ENCODE data around the gene WNT11.

Gene WNT11

DNA sequence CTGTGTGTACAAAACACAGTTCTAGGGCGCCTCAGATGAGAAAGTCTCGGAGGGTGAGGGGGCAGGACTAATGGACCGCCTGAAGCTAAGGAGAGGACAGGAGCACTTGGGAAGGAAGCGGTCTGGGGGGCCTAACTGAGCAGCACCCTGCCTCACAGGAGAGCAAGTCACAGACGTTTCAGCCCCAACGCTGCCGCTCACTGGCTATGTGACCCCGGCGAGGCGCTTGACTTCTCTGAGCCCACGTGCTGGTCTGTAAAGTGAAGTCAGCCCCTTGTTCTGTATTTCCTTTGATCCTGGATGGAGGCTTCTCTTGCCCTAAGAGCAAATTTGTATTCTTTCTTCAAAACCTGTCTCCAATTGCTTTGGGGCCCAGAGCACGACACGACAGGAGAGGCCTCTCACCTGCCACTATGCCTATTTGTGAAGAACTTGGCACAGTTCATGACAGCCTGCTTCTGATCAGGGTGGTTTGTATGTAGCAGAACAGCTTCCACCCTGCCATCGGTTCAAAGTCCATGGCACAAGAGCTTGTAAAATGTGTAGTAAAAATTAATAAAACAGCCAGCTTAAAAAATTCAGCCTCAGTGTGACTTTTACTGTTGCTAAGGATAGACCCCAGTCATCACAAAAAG is 59.1 kb downstream of the WNT11 start:
- H3K4me3 ChIP-seq (ENCODE audit: low read depth, low read length) = no peak overlapping the region
- TF ChIP-seq, protein P1, sequence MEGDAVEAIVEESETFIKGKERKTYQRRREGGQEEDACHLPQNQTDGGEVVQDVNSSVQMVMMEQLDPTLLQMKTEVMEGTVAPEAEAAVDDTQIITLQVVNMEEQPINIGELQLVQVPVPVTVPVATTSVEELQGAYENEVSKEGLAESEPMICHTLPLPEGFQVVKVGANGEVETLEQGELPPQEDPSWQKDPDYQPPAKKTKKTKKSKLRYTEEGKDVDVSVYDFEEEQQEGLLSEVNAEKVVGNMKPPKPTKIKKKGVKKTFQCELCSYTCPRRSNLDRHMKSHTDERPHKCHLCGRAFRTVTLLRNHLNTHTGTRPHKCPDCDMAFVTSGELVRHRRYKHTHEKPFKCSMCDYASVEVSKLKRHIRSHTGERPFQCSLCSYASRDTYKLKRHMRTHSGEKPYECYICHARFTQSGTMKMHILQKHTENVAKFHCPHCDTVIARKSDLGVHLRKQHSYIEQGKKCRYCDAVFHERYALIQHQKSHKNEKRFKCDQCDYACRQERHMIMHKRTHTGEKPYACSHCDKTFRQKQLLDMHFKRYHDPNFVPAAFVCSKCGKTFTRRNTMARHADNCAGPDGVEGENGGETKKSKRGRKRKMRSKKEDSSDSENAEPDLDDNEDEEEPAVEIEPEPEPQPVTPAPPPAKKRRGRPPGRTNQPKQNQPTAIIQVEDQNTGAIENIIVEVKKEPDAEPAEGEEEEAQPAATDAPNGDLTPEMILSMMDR (IDR thresholded peaks at IDR 0.05; ENCODE audit: low read depth, low read length) = no peak
- in situ Hi-C loops (cut with HindIII; ENCODE audit: low sequenced_read_pairs) = no loop called here
- no peak for DNase-seq (ENCODE audit: low read depth, low spot score)

DNA sequence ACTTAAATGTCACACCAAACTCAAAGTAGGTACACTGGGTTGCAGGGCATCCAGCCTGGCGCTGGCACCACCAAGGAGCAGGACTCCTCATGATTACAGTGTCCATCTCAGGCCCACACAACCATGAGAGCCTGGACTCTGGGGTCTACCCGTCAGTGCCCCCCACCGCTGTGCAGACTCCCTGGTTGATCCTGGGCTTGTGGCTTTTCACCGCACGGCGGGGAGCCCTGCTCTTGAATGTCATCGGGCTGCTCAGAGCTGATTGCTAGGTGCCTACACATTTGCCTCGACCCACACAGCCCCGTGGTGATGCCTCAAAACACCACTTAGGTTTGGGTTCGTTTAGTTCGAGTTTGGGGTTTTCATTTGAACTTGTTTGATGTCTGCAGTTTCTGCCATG is 63.0 kb downstream of the WNT11 start:
- no peak for DNase-seq (ENCODE audit: low read depth, low spot score)
- in situ Hi-C loops (cut with HindIII; ENCODE audit: low sequenced_read_pairs) = no loop called here
- no peak overlapping the region for H3K4me3 ChIP-seq (ENCODE audit: low read depth, low read length)
- TF ChIP-seq, protein P1 (IDR thresholded peaks at IDR 0.05; ENCODE audit: low read depth, low read length) = no peak

DNA sequence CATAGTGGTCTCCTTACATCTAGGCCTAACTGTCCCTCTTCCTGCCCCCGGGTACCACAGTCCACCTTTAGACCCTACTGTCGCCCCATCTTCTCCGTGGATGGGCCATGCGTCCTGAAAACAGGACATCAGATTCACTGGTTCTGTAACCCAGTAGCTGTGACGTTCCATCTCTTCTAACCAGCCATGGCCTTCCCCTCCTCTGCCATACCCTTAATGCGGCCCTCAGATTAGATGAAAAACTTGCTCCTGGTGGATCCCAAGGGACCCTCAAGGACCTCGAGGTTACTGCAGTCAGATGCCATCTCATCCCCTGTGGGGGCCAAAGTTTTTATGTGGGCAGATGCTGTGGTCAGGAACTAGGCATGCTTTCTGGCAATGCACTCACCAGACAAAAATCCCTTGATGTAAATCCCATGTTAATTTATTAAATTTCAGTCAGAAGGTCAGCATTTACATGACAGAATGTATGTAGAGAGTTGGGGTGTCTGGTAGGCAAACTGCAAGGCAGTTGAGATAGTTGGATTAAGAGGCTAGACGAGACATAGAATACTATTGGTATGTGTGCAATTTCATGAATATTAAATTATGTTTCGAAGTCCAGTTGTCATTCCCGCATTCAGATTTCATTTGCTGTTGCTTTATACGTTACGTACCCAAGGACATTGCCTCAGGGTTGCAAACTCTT is 64.3 kb downstream of the WNT11 start:
- TF ChIP-seq, protein P1 (IDR thresholded peaks at IDR 0.05; ENCODE audit: low read depth, low read length) = no peak
- DNase-seq (ENCODE audit: low read depth, low spot score) = no peak
- in situ Hi-C loops (cut with HindIII; ENCODE audit: low sequenced_read_pairs) = no loop called here
- H3K4me3 ChIP-seq (ENCODE audit: low read depth, low read length) = no peak overlapping the region

DNA sequence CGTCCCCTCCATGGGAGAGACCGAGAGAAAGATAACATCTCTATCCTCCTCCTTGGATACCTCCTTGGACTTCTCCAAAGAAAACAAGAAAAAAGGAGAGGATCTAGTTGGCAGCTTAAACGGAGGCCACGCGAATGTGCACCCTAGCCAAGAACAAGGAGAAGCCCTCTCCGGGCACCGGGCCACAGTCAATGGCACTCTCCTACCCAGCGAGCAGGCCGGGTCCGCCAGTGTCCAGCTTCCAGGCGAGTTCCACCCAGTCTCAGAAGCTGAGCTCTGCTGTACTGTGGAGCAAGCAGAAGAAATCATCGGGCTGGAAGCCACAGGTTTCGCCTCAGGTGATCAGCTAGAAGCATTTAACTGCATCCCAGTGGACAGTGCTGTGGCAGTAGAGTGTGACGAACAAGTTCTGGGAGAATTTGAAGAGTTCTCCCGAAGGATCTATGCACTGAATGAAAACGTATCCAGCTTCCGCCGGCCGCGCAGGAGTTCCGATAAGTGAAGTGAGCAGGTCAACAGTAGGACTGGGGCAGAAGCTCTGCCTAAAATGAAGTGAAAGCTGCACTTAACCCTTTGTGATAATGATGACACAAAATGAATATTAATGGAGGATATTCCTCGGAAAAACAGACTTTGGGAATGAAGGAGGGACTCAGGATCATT is 65.3 kb downstream of the WNT11 start:
- H3K4me3 ChIP-seq (ENCODE audit: low read depth, low read length) = no peak overlapping the region
- DNase-seq (ENCODE audit: low read depth, low spot score) = no peak
- TF ChIP-seq, protein P1 (IDR thresholded peaks at IDR 0.05; ENCODE audit: low read depth, low read length) = no peak
- in situ Hi-C loops (cut with HindIII; ENCODE audit: low sequenced_read_pairs) = no loop called here

DNA sequence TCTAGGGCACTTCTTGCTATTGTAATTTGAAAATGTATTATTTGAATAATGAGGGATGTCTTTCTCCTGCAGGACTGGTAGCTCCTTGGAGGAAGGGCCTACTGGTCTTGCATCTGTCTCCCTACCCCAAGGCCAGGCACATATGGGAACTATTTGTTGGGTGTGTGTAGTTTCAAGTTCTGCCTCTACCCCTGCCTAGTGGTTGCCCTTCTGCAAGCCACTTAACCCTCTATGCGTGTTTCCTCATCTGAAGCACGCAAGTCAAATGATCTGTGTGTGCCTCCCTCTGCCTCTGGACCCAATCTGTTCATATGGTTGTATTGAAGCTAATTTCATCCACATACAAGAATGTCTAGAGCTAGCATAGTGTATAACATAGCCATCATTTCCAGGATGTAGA is 67.0 kb downstream of the WNT11 start:
- in situ Hi-C loops (cut with HindIII; ENCODE audit: low sequenced_read_pairs) = no loop called here
- TF ChIP-seq, protein P1 (IDR thresholded peaks at IDR 0.05; ENCODE audit: low read depth, low read length) = no peak
- H3K4me3 ChIP-seq (ENCODE audit: low read depth, low read length) = no peak overlapping the region
- no peak for DNase-seq (ENCODE audit: low read depth, low spot score)

Measured in astrocyte of the spinal cord (primary cell).